Measurements from ENCODE around the gene ZDHHC16. TPM values are rescaled to one million over a fixed set of nuclear protein-coding genes. Genes with fewer than 3 reads are reported as not detected.

The ZDHHC16 gene
- total RNA-seq, 1 experiment from 2014 or later, result 64.5 TPM

GRCh38 chr10:97407211-97407951, 38.6 kb upstream of the ZDHHC16 start:
- DNase-seq (ENCODE audit: low read depth, low spot score) (peak; percentile 84), ATAC-seq (peak; percentile 98)
- intact Hi-C loops (cut with micrococcal nuclease; ENCODE audit: unreplicated experiment), result no loop called here
- Histone ChIP-seq H3K27ac (ENCODE audit: low read length) (peak overlapping the region; percentile 15; the same call in 1 of the 2 replicates), H3K9me3 (ENCODE audit: control insufficient read depth, insufficient read depth, low read depth, low read length) (no peaks in the 10 kb centered on the region), H3K4me3 (ENCODE audit: low read depth in 2 of 2, low read length in 2 of 2) (peak overlapping the region; percentile 17 to 57), H3K4me1 (ENCODE audit: control insufficient read depth, insufficient read depth, low read length) (no peaks in the 10 kb centered on the region), H3K27me3 (ENCODE audit: control insufficient read depth, insufficient read depth, low read length) (no peaks in the 10 kb centered on the region), H3K36me3 (ENCODE audit: control insufficient read depth, insufficient read depth, low read length) (no peaks in the 10 kb centered on the region)
- ChIA-PET CTCF (interaction anchor here (0.6 to 1.5 kb wide), 2 partner anchors 27 to 41 kb away, joined by 4 to 7 read pairs; no protein-coding TSS in a partner anchor), POLR2A (interaction anchor here (1.2 kb wide), 1 partner anchor 11 kb away, joined by 3 read pairs; no protein-coding TSS in a partner anchor)
- in situ Hi-C loops (cut with HindIII; ENCODE audit: low pct_unique_long_range_greater_than_20kb, low sequenced_read_pairs), result no loop called here
- BruUV-seq (replicated peaks), result no TSS peak
- TF ChIP-seq CTCF (IDR thresholded peaks at IDR 0.05) (peak; percentile 98), POLR2AphosphoS5 (IDR thresholded peaks at IDR 0.05; ENCODE audit: low read depth, low read length) (no peak)

GRCh38 chr10:97407952-97408248, 38.1 kb upstream of the ZDHHC16 start:
- Histone ChIP-seq H3K27ac (ENCODE audit: low read length) (peak overlapping the region; percentile 15; the same call in 1 of the 2 replicates), H3K9me3 (ENCODE audit: control insufficient read depth, insufficient read depth, low read depth, low read length) (no peaks in the 10 kb centered on the region), H3K4me3 (ENCODE audit: low read depth in 2 of 2, low read length in 2 of 2) (no peak overlapping the region), H3K27me3 (ENCODE audit: control insufficient read depth, insufficient read depth, low read length) (no peaks in the 10 kb centered on the region), H3K4me1 (ENCODE audit: control insufficient read depth, insufficient read depth, low read length) (no peaks in the 10 kb centered on the region), H3K36me3 (ENCODE audit: control insufficient read depth, insufficient read depth, low read length) (no peaks in the 10 kb centered on the region)
- DNase-seq (ENCODE audit: low read depth, low spot score) (no peak), ATAC-seq (no peak)
- intact Hi-C loops (cut with micrococcal nuclease; ENCODE audit: unreplicated experiment) (no loop called here), in situ Hi-C loops (cut with HindIII; ENCODE audit: low pct_unique_long_range_greater_than_20kb, low sequenced_read_pairs) (no loop called here)
- POLR2A ChIA-PET, result interaction anchor here (1.2 kb wide), 1 partner anchor 11 kb away, joined by 3 read pairs; no protein-coding TSS in a partner anchor
- BruUV-seq (replicated peaks), result no TSS peak
- CTCF ChIA-PET, result interaction anchor here (0.6 kb wide), 1 partner anchor 40 kb away, joined by 4 read pairs; no protein-coding TSS in a partner anchor
- TF ChIP-seq POLR2AphosphoS5 (IDR thresholded peaks at IDR 0.05; ENCODE audit: low read depth, low read length) (no peak), CTCF (IDR thresholded peaks at IDR 0.05) (no peak), SIN3A (IDR thresholded peaks at IDR 0.05; ENCODE audit: borderline replicate concordance, insufficient read depth, low read depth, low read length) (no peak), REST (IDR thresholded peaks at IDR 0.05; ENCODE audit: insufficient read depth in 1 of 2, low read depth in 2 of 2, low read length in 1 of 2) (no peak)
